Ishikawa (cell line): ENCODE measurements around the gene CACNA2D3.

Source experiments
- CEBPB ChIP-seq: IDR thresholded peaks from 2 replicates; pipeline ENCODE4 v1.6.1; 2012
- CREB1 ChIP-seq: IDR thresholded peaks from 2 replicates; pipeline ENCODE4 v1.6.1; 2012; ENCODE audit warnings: low read depth
- EGR1 ChIP-seq: IDR thresholded peaks from 2 replicates; pipeline ENCODE4 v1.6.1; 2012
- EP300 ChIP-seq: IDR thresholded peaks from 2 replicates; pipeline ENCODE4 v1.6.1; 2012; ENCODE audit warnings: borderline replicate concordance
- FOXM1 ChIP-seq: IDR thresholded peaks from 2 replicates; pipeline ENCODE4 v1.6.1; 2012; ENCODE audit warnings: low read depth, borderline replicate concordance
- NFIC ChIP-seq: IDR thresholded peaks from 2 replicates; pipeline ENCODE4 v1.6.1; 2012
- RAD21 ChIP-seq: IDR thresholded peaks from 2 replicates; pipeline ENCODE4 v1.6.1; 2012; ENCODE audit warnings: low read depth
- REST ChIP-seq: IDR thresholded peaks from 2 replicates; pipeline ENCODE4 v1.6.1; 2012; ENCODE audit warnings: low read depth, mild to moderate bottlenecking
- TAF1 ChIP-seq: IDR thresholded peaks from 2 replicates; pipeline ENCODE4 v1.6.1; 2012; ENCODE audit warnings: low read depth, mild to moderate bottlenecking
- TCF12 ChIP-seq: IDR thresholded peaks from 2 replicates; pipeline ENCODE4 v1.6.1; 2012; ENCODE audit warnings: low read depth
- TEAD4 ChIP-seq: IDR thresholded peaks from 2 replicates; pipeline ENCODE4 v1.6.1; 2012
- USF1 ChIP-seq: IDR thresholded peaks from 2 replicates; pipeline ENCODE4 v1.6.1; 2012
- YY1 ChIP-seq: IDR thresholded peaks from 2 replicates; pipeline ENCODE4 v1.6.1; 2012; ENCODE audit warnings: low read depth
- ZBTB7A ChIP-seq: IDR thresholded peaks from 2 replicates; pipeline ENCODE4 v1.6.1; 2012; ENCODE audit warnings: low read depth
- TF ChIP-seq, protein P1 (sequence below): IDR thresholded peaks from 2 replicates; pipeline ENCODE4 v1.6.1; 2012

Gene CACNA2D3

DNA sequence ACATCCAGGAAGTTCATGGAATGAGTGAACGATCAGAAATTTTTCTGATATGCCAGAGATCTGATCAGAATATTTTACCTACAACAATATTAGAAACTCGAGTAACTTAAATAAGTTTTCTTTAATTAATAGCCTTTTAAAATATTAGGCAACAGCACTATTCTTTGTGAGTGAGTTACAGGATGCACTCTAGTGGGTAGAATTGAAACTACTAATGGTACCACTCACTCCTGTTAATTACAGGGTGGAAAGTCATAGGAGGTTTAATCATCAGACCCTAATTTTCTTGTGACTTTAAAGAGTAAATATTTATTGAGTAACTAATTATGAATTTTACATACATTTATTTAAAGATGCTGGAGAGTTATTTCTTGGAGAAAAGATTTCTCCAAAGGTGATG is 217.3 kb downstream of the CACNA2D3 start:
- TF ChIP-seq RAD21 = no peak
- TF ChIP-seq EP300 = no peak
- TF ChIP-seq YY1 = no peak
- no peak for TF ChIP-seq ZBTB7A
- TF ChIP-seq TEAD4 = no peak
- no peak for TF ChIP-seq TAF1
- TF ChIP-seq CREB1 = no peak
- TF ChIP-seq REST = no peak
- no peak for TF ChIP-seq USF1
- no peak for TF ChIP-seq EGR1
- no peak for TF ChIP-seq CEBPB
- no peak for TF ChIP-seq TCF12
- no peak for TF ChIP-seq FOXM1
- no peak for TF ChIP-seq NFIC
- TF ChIP-seq, protein P1, sequence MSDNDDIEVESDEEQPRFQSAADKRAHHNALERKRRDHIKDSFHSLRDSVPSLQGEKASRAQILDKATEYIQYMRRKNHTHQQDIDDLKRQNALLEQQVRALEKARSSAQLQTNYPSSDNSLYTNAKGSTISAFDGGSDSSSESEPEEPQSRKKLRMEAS = no peak

DNA sequence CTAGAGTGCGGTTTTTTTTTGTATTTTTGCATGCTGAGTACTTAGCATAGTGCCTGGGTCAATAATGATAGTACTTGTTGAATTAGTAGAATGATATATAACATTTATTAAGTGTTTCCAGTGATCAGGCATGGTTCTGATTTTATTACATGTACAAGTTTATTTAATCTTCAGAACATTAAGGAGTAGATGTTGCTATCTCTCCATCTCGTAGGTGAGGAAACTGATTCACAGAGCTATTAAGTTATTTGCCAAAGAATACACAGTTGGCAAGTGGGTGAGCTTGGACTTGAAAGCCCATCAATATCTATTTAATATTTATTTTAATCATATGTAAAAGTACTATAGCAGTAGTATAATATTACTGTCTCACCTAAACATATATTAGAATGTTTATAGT is 219.5 kb downstream of the CACNA2D3 start:
- TF ChIP-seq NFIC (no peak), CREB1 (no peak), USF1 (no peak), REST (no peak), TCF12 (no peak), RAD21 (no peak), FOXM1 (no peak)
- TF ChIP-seq, protein P1 = no peak

- TF ChIP-seq REST = no peak
- no peak for TF ChIP-seq CEBPB
- no peak for TF ChIP-seq EGR1
- no peak for TF ChIP-seq EP300
- no peak for TF ChIP-seq NFIC
- TF ChIP-seq YY1 = no peak
Observed at GRCh38 chr3:54342676-54343075, 220.3 kb downstream of the CACNA2D3 start.

- TF ChIP-seq TEAD4 = no peak
- no peak for TF ChIP-seq FOXM1
- TF ChIP-seq TCF12 = no peak
- TF ChIP-seq EGR1 = no peak
- TF ChIP-seq EP300 = no peak
- no peak for TF ChIP-seq REST
- TF ChIP-seq RAD21 = no peak
- TF ChIP-seq CREB1 = no peak
- no peak for TF ChIP-seq USF1
- TF ChIP-seq YY1 = no peak
- TF ChIP-seq TAF1 = no peak
- no peak for TF ChIP-seq CEBPB
- no peak for TF ChIP-seq ZBTB7A
Observed at GRCh38 chr3:54343495-54343894, 221.1 kb downstream of the CACNA2D3 start.
